GM19043 (cell line): ENCODE measurements around the gene PRUNE1.
A peak's percentile ranks its signal among the peaks of the same experiment; 100 is the strongest.

Experiments
- ATAC-seq: cut with Tn5 transposase; IDR thresholded peaks from one replicate; pipeline ENCODE4 v1.9.1; 2021; ENCODE audit warnings: low read depth; ENCODE audit not compliant: unreplicated experiment

Gene PRUNE1, protein sequence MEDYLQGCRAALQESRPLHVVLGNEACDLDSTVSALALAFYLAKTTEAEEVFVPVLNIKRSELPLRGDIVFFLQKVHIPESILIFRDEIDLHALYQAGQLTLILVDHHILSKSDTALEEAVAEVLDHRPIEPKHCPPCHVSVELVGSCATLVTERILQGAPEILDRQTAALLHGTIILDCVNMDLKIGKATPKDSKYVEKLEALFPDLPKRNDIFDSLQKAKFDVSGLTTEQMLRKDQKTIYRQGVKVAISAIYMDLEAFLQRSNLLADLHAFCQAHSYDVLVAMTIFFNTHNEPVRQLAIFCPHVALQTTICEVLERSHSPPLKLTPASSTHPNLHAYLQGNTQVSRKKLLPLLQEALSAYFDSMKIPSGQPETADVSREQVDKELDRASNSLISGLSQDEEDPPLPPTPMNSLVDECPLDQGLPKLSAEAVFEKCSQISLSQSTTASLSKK

DNA sequence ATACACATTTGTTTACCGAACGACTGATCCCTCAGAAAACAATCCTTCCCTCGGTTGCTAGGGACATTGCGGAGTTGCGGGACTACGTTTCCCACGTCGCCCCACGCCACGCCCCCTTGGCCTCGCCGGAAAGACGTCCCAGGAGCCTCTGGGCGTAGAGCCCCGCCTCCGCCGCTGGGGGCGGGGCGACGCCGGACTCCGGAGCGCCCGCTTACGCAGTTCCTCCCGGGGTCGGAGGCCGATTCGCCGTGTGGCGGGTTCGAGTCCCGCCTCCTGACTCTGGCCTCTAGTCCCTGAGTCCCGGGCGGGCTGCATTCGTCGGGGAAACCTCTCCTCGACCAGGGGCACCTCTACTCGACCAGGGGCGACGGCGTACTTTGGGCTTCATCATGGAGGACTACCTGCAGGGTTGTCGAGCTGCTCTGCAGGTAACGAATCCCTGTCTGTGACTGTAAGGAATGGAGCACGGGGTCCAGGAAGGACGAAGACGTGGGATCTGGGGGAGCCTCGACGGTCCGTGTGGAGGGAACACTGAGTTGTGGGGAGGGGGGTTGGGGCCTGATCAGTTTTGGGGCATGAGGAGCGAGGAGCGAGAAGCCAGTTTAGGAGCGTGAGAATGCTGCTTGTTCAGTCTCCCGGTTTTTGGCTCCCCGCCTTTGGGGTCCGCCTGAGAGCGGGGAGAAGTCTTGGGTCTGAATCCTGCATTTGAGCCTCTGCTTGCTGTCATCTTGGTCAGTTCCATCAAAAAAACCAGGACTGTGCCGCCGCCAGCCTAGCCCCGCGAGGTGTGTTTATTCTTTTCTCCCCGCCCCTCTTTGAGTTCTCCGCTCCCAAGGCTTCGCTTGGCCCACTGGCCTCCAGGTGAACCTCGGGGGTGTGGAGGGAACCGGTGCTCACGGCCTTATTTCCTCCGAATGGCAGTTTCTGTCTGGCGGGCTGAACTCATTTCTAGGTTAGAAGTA, at the start of gene PRUNE1:
Gene PRUNE1 (plus strand): TSS at position 206 of the 962 bp plus-strand sequence. CDS start 184 bp downstream, at position 390.
- peak; percentile 61 for ATAC-seq

DNA sequence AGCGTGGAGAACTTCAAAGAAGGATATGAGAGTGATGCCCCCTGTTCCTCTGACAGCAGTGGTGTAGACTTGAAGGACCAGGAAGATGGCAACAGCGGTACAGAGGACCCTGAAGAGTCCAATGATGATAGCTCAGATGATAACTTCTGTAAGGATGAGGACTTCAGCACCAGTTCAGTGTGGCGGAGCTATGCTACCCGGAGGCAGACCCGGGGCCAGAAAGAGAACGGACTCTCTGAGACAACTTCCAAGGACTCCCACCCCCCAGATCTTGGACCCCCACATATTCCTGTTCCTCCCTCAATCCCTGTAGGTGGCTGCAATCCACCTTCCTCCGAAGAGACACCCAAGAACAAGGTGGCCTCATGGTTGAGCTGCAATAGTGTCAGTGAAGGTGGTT, 47.6 kb upstream of the PRUNE1 start:
- no peak for ATAC-seq

DNA sequence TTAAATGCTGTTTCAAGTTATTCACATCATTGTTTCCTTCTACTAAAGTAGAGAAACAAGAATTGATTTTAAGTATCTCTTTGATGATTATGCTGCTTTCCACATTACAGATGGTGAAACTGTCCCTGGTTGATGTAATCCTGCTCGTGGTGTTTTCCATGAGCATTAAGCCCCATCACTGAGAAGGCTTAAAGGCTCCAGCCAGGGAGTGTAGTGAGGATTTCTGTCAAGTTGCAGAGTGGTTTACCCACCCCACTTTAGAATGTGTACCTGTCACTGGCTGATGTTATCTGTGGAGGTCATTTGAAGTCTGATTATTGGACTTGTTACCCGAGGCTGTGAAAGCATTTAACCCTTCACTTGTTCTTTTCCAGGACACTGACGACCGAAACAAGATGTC, 46.5 kb upstream of the PRUNE1 start:
- no peak for ATAC-seq

DNA sequence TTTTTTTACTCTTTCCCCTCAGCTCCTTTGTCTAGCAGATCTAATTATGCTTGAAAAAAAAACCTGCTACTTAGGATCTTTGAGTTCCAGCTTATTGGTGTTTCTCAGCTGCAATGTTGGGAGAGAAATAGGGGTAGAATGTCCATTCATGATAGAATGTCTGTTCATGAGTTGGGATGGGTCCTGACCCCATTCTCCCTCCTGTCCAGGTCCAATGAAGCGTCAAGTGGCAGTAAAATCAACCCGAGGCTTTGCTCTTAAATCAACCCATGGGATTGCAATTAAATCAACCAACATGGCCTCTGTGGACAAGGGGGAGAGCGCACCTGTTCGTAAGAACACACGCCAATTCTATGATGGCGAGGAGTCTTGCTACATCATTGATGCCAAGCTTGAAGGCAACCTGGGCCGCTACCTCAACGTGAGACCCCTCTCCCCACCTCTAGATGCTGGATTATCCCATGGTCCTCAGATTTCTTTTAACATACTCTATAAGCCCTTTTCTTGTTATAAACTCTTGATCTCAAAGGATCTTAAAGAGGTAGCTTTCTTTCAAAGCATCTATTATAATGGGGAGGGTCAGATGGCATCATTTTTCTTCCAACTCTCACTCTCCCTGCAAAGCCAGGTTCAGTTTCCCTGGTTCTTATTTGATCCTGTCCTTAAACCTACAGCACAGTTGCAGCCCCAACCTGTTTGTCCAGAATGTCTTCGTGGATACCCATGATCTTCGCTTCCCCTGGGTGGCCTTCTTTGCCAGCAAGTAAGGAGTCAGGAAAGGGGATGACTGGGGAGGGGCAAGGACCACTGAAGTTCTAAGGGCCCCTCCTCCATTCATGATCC, 44.7 kb upstream of the PRUNE1 start:
- ATAC-seq: no peak

DNA sequence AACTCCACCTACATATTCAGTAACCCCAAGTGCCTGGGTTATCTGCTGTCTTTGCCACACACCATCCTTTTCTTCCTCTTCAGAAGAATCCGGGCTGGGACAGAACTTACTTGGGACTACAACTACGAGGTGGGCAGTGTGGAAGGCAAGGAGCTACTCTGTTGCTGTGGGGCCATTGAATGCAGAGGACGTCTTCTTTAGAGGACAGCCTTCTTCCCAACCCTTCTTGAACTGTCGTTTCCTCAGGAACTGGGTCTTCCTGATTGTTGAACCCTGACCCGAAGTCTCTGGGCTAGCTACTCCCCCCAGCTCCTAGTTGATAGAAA, 44.1 kb upstream of the PRUNE1 start:
- no peak for ATAC-seq

DNA sequence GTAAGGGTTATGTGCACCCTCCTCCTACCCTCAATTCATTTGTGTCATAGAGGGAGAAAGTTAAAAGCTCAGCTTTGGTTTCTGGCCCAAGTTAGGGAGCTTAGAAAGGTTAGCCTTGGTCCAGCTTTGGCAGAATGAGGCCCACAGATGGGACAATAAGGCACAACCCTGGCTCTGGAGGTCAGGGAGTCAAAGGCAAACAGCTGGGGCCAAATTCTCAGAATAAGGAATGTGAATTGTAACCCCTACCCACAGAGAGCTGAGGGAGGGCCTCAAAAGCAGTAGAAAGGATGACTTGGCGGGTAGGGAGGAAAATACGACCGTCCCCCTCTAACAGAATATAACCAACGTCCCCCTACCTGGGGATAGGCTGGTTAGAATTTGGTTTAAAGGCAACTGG, 42.6 kb upstream of the PRUNE1 start:
- no peak for ATAC-seq

DNA sequence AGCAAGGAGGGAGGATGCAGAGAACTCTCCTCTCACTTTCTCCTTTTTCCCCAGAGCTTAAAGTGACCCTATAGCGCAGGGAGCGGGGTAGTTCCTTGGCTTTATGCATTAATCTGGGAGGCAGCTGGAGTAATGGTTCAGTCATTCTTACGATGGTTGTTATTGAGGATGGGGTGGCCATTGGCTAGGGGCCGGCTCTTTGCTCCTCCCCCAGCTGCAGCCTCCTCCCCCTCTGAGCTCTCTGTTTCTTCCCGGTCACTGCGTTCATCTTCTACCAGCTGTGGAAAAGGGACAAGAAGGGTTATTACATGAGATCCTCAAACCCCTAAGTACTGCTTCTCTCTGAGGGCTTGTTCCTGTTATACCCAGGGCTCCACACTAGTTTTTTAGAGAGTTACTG, 42.2 kb upstream of the PRUNE1 start:
- ATAC-seq: no peak

DNA sequence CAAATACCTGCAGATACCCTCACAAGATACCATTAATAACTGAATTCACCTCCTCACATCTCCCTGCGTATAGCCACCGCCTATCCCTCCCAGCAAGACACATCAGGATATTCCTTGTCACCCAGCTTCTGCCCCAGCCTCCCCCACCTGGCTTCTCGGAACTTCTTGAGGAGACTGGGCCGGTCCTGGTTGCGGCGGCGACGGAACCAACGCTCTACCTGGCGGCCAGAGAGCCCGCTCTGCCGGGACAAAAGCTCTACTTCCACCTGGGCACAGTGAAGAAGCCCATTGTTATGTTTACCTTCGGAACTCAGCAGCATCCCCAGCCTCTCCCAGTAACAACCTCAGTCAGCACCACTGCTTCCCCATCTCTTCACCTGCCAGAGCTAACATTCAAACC, 40.3 kb upstream of the PRUNE1 start:
- no peak for ATAC-seq

DNA sequence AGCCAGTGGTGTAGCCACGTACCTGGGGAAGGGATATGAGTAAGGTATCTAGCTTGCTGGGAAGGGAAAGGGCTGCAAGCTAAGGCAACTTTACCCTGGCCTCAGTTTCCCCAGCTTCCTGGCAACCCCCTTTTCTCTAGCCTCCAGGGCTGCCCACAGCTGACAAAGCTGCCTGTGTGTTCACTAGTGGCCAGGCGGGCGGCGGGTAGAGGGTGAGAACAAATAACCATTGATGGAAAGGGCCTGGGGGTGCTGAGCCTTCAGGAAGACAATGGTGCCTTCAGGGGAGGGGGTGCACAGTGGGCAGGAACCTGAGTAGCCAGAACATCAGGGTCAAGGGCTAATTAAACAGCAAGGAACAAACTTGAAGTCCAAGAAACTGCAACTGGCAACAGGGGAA, 39.8 kb upstream of the PRUNE1 start:
- no peak for ATAC-seq

DNA sequence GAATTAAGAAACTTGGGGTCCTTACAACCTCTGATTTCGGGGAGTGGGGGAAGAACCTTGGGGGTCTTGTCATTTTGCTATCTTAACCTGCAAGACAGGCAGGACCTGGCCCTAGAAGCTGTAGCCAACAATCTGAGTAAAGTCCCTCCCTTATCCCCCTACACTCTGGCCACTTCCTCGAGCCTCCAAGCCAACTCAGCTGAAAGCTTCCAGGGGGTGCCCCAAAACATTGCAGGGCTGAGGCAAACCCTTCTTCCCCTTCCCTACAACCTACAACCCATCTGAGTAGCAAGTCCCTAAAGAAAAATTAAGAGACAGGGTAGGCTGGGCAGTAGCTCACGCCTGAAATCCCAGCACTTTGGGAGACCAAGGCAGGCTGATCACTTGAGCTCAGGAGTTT, 38.6 kb upstream of the PRUNE1 start:
- ATAC-seq: no peak

DNA sequence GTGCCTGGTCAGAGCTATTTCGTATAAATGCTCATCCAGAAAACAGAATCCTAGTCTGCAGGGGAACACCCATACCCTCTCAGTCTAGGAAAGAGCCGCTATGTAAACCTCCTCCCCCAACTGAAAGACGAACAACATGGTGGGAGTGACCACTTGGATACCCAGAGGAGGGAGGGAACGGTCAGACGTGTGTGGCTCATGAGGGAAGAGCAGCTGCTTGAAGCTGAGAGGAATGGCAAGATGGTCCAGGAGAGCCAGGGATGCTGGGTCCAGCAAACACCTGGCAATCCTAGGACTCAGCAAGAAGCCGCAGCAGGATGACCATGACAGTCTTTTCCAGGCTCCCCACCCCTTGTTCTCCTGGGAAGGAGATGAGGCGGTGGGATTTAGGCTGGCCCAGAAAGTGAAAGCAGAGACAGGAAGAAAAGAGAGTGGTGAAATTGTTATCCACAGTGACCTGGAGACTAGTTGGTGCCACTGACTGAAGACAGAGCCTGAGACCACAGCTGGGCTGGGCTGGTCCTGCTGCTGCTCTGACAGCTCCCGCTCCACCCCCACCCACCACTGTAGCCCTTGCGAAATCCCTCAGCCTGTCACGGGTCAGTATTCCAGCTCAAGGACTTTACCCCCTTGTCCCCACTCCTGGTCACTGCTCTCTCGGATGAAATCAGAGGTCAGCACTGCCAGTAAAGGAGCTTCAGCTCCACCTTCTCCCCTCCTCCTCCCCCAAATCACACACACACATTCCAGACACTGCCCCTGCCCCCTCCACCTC, 37.3 kb upstream of the PRUNE1 start:
- ATAC-seq: no peak

DNA sequence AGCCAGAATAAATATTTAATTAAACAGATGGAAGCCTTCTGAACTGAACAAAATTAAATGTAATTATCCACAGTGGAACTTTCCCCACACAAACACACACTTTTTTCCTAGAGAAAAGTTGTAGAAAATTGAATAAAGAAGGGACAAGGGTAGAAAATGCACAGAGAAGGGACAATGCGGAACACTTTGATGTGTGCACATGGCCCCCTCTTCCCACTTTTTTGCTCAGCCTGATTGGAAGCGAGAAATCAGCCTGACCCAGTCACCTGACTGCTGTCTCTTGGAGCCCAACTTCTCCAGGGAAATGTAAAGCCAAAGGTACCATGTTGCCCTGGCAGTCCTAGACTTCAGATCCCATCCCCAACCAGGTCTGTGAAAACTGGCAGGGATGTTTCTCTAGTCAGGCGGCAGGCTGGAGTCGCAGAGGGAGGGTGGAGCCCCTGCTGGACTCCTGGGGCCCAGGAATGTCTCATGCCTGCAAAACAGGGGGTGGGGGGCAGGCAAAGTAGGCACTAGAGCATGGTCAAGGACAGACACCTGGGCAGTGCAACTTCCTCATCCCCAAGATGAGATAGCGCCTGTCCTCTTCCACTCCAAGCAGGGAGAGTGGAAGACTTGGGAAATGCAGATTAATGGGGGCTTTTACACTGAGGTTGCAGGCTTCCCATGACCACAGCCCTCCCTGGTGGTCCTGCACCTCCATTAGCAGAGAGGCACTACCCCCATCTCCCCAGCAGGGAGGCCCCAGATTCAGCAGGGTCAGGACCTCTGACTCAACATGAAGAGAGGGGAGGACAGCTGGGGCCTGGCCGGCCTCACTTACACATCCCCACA, 36.4 kb upstream of the PRUNE1 start:
- ATAC-seq: no peak

DNA sequence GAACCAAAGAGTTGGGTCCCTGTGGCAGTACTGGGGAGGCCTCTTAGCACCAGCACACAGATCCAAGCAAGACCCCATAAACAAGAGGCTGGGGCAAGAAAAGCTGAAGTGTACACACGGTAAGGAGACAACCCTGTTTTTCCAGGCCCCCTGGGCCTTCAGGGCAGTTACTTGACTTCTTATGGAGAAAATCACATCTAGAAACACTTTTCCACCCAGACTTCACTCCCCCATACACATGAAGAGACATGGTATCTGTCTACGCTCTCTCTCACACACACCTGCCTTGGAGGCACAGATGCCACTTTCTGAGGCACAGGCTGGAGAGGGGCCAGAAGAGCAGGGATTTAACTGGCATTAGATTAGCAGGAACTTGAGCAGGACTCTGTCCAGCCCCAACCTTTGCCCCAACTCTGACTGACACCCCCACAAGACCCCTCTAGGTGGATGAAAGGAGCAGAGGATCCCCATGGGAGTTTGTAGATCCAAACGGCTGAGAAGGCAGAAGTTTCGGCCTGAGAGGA, 35.8 kb upstream of the PRUNE1 start:
- ATAC-seq: no peak

DNA sequence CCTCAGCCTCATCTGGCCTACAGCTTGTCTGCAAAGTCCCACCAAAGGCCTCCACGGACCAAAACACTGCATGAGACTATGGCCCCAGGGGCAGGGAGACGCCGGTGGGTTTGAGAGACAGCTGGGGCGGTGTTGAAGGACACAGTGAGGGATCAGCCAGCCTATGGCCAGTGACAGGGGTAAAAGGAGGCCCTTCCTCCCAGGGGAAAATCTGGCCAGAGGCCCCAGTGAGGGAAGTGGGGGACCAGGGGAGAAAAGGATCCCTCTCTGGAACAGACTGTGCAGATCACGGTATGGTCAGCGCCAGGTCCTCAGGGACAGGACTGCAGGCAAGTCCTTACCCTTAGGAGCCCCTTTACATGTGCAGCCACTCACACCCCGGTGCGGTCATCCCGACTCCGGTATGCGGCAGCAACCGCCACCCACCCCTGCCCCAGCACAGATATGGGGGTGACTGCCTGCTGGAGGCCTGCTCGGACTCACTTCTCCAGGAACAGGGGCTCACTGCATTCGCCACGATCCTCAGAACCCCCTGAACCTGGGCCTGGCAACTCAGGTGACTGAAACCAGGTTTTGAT, 34.9 kb upstream of the PRUNE1 start:
- ATAC-seq: no peak

DNA sequence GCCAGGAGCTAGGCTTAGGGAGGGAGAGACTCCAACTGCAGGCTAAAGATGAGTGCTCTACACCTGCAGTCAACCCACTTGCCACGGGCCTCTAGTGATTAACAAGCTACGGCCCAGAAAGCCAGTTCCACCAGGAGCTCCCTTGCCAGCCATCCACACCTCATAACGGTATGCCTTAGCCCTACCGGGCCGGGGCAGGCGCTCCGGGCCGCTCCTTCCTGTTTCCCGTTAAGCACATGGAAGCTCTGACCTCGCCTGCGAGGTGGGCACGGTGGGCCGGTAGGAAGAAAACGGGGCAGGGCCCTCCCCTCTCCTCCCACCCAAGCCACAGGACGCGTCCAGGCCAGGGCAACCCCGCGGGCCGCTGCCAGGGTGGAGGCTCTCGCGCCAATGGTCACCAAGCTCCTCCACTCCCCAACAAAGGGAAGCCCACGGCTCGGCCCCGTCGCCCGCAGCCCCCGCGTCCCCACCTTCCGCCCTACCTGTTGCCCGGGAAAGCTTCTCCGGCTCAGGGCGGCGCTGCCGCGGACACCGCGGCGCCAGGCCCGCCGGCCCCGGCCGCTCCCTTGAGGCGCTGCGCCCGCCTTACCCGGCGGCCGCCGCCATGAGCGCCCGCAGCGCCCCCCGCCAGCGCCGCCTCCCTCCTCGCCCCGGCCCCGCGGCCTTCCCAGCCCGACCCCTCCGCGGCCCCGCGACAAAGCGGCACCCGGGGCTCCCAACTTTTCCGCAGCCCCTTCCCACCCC, 34.2 kb upstream of the PRUNE1 start:
- ATAC-seq: no peak

DNA sequence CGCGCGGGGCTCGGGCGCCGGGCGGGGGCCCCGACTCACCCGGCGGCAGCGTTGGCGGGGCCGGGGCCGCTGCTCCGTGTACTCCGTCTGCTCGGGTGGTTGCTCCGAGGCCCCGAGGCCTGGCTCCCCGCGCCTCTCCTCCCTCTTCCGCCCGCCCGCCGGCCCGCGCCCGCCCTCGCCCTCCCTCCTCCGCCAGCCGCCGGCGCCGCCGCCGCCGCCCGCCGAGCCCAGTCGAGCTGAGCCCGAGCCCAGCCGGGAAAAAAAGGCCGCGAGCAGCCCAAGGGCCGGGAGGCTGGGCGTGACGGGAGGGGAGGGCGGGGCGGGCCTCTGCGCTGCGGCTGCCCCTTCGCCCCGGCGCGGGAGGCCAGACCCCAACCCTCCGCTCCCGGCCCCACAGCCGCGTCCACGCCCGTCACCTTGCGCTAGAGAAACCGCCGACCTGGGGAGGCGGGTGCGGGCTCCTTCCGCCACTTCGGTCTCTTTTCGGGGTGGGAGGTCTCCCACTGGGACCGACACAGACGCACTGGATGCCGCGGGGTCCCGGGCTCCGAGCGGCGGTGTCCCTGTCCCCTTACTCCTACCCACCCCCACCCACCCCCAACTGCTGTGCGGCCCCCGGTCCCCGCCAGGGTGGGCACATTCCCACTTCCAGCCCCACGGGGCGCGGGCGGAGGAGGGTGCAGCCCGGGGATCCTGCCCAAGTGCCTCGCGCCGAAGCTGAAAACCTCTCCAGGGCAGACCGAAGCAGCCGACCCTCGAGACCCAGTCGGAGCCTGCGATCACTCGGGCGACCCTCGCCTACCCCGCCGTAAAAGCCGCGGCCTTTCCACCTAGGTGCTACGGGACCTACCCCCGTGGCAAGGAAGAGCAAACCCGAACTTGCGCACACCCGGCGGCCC, 33.4 kb upstream of the PRUNE1 start, which contains the start of gene CERS2:
Gene CERS2 (minus strand): TSS at position 256 of the 899 bp plus-strand sequence. CDS start 5,745 bp downstream, outside the sequence.
- no peak for ATAC-seq

DNA sequence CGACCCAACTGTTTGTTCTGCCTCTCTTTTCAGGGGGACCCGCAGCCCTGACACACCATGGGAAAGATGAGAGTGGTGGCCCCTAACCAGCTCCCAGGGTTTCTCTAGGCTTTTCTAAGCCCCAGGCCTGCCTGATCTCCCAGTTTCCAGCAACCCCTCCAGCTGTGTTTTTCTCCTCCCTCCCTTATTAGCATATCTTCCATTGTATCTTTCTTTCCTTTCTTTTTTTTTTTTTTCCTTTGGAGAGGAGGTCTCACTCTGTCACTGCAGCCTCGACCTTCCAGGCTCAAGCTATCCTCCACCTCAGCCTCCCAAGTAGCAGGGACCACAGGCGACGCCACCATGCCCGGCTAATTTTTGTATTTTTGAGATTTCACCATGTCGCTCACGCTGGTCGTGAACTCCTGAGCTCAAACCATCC, 31.8 kb upstream of the PRUNE1 start:
- no peak for ATAC-seq
